Measurements from ENCODE around the gene GOLGA6L26.
"Not testable (repeated sequence)": the region's sequence is repeated elsewhere in the genome, so short reads cannot be mapped to it uniquely, and the experiment has no call there.

GOLGA6L26 gene, protein sequence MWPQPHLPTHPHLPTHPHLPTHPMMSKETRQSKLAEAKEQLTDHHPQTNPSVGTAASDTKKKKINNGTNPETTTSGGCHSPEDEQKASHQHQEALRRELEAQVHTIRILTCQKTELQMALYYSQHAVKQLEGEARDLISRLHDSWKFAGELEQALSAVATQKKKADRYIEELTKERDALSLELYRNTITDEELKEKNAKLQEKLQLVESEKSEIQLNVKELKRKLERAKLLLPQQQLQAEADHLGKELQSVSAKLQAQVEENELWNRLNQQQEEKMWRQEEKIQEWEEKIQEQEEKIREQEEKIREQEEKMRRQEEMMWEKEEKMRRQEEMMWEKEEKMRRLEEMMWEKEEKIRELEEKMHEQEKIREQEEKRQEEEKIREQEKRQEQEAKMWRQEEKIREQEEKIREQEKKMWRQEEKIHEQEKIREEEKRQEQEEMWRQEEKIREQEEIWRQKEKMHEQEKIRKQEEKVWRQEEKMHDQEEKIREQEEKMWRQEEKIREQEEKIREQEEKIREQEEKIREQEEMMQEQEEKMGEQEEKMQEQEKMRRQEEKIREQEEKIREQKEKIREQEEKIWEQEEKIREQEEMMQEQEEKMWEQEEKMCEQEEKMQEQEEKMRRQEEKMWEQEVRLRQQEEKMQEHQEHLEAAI

GRCh38 chr15:23334096-23334495 lies at the start of gene GOLGA6L26:
Gene GOLGA6L26, minus strand, starts transcription at chr15:23334196. Its CDS starts 61 bp downstream, at chr15:23334135.
- H3K27me3 Mint-ChIP-seq, ATAC-seq, H3K4me3 Mint-ChIP-seq, H3K9me3 Mint-ChIP-seq, H3K36me3 Mint-ChIP-seq, H3K4me1 Mint-ChIP-seq, H3K27ac Mint-ChIP-seq: not testable (repeated sequence)

DNA sequence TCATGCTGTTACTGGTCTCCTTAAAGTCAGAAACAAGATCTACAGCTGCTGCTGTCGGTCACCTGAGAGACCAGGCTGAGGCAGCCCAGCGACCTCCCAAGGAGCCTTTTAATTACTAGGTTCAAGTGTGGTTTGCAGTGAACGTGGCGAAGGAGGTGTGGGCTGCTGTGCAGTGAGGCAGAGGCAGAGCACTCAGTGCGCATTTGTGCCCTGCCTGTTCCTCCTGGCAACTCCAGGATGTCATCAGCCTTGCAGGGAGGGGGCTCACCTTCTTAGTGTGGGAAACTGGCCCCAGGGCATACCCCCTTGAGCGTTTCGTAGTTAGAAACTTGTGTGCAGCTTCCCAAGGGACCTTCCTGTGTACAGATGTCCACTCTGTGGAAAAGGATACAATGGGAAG lies 47.2 kb upstream of the GOLGA6L26 start:
- H3K27me3 Mint-ChIP-seq, H3K9me3 Mint-ChIP-seq, H3K4me3 Mint-ChIP-seq, H3K4me1 Mint-ChIP-seq, H3K36me3 Mint-ChIP-seq, H3K27ac Mint-ChIP-seq: not testable (repeated sequence)
- ATAC-seq: peak; percentile 42

DNA sequence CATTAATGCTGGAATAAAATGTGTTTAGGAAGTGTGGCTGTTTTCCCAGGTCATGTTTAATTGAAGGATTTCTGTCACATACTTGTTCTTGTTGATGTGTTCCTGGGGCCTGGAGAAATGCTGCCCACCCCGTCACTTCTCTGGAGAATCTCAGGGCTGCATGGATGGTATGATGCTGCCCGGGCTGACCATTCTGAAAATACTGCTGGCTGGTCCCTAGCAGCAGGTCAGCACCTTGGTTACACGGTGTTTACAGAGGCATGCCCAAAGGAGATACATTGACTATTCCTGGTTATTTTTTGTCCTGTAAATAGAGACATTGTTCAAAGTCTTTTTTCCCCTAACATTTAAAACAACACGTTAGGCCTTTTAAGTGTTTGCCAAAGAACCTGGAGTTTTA lies 46.7 kb upstream of the GOLGA6L26 start:
- not testable (repeated sequence) for H3K4me3 Mint-ChIP-seq, H3K27me3 Mint-ChIP-seq

GRCh38 chr15:23378946-23379345 lies 45.0 kb upstream of the GOLGA6L26 start:
- not testable (repeated sequence) for H3K27me3 Mint-ChIP-seq, H3K4me1 Mint-ChIP-seq, H3K27ac Mint-ChIP-seq, ATAC-seq, H3K4me3 Mint-ChIP-seq, H3K36me3 Mint-ChIP-seq, H3K9me3 Mint-ChIP-seq

More for the DNA sequence above, 46.7 kb upstream of the GOLGA6L26 start:
- not testable (repeated sequence) for H3K4me1 Mint-ChIP-seq, H3K9me3 Mint-ChIP-seq, ATAC-seq, H3K27ac Mint-ChIP-seq, H3K36me3 Mint-ChIP-seq

DNA sequence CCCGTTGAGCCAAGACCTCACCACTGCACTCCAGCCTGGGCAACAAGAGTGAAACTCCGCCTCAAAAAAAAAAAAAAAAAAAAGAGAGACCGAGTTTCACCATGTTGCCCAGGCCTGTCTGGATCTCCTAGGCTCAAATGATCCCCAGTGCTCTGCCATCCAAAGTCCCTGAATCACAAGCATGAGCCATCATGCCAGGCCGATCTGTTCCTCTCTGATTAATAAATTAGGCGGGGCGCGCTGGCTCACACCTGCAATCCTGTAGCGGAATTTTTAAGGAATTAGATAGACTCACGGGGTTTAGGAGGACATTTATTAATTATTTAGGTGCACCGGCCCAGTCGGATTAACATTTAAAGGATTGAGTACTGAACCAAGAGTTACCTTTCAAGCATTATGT lies 40.2 kb upstream of the GOLGA6L26 start:
- not testable (repeated sequence) for H3K4me3 Mint-ChIP-seq, H3K9me3 Mint-ChIP-seq, H3K4me1 Mint-ChIP-seq, H3K36me3 Mint-ChIP-seq, ATAC-seq, H3K27me3 Mint-ChIP-seq, H3K27ac Mint-ChIP-seq

DNA sequence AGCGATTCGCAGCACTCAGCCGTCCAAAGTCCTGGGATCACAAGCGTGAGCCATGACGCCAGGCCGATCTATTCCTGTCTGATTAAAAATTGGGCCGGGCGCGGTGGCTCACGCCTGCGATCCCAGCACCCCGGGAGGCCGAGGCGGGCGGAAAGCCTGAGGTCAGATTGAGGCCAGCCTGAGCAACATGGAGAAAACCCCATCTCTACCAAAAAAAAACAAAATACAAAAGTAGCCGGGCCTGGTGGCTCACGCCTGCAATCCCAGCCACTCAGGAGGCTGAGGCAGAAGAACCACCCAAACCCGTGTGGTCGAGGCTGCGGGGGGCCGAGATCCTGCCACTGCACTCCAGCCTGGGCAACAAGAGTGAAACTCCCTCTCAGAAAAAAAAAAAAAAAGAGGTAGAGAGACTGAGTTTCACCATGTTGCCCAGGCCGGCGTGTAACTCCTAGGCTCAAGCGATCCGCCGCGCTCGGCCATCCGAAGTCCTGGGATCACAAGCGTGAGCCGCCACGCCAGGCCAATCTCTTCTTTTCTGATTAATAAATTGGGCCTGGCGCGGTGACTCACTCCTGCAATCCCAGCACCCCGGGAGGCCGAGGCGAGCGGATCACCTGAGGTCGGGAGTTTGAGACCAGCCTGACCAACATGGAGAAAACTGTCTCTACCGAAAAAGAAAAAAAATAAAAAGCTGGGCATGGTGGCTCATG lies 39.0 kb upstream of the GOLGA6L26 start:
- H3K36me3 Mint-ChIP-seq, H3K4me3 Mint-ChIP-seq, H3K27me3 Mint-ChIP-seq, ATAC-seq, H3K9me3 Mint-ChIP-seq, H3K27ac Mint-ChIP-seq, H3K4me1 Mint-ChIP-seq: not testable (repeated sequence)

GRCh38 chr15:23372284-23372683 lies 38.3 kb upstream of the GOLGA6L26 start:
- no peaks in the 10 kb centered on the region for H3K27me3 Mint-ChIP-seq
- H3K9me3 Mint-ChIP-seq: no peaks in the 10 kb centered on the region
- no peaks in the 10 kb centered on the region for H3K4me1 Mint-ChIP-seq
- no peak overlapping the region for H3K4me3 Mint-ChIP-seq
- no peak overlapping the region for H3K27ac Mint-ChIP-seq
- ATAC-seq: no peak
- no peaks in the 10 kb centered on the region for H3K36me3 Mint-ChIP-seq

- H3K27me3 Mint-ChIP-seq, ATAC-seq, H3K9me3 Mint-ChIP-seq, H3K4me3 Mint-ChIP-seq, H3K4me1 Mint-ChIP-seq, H3K36me3 Mint-ChIP-seq, H3K27ac Mint-ChIP-seq: not testable (repeated sequence)
Observed at GRCh38 chr15:23371868-23372267, 37.9 kb upstream of the GOLGA6L26 start.

- ATAC-seq, H3K9me3 Mint-ChIP-seq, H3K27me3 Mint-ChIP-seq, H3K36me3 Mint-ChIP-seq, H3K4me3 Mint-ChIP-seq, H3K27ac Mint-ChIP-seq, H3K4me1 Mint-ChIP-seq: not testable (repeated sequence)
Observed at GRCh38 chr15:23371134-23371533, 37.1 kb upstream of the GOLGA6L26 start.

GRCh38 chr15:23370578-23370977 lies 36.6 kb upstream of the GOLGA6L26 start:
- Mint-ChIP-seq H3K9me3 (no peaks in the 10 kb centered on the region), H3K27ac (no peak overlapping the region), H3K4me3 (no peak overlapping the region), H3K27me3 (no peaks in the 10 kb centered on the region), H3K36me3 (no peaks in the 10 kb centered on the region), H3K4me1 (no peaks in the 10 kb centered on the region)
- ATAC-seq: no peak

GRCh38 chr15:23364261-23364660 lies 30.3 kb upstream of the GOLGA6L26 start:
- H3K4me1 Mint-ChIP-seq, H3K27ac Mint-ChIP-seq, H3K9me3 Mint-ChIP-seq, H3K36me3 Mint-ChIP-seq, H3K4me3 Mint-ChIP-seq, H3K27me3 Mint-ChIP-seq, ATAC-seq: not testable (repeated sequence)

GRCh38 chr15:23362622-23363021 lies 28.6 kb upstream of the GOLGA6L26 start:
- not testable (repeated sequence) for H3K9me3 Mint-ChIP-seq, H3K36me3 Mint-ChIP-seq, H3K4me3 Mint-ChIP-seq, ATAC-seq, H3K27ac Mint-ChIP-seq, H3K27me3 Mint-ChIP-seq, H3K4me1 Mint-ChIP-seq

DNA sequence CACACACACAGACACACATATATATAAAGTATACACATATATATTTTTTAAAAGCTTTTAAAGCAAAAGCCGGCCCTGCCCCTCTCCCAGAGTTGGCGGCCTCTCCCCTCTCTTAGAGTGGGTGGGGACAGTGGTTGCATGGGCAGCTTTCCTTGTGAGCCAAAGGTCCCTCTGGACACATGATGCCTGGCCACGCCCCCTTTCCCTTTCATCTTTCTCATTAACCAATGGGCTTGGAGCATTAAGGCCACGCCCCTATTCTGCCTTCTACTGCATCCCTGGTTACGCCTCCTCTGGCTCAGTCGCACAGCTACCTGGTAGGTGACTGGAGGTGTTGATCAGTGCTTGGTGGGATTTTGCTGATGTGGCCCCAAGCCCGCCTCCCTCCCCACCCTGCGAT lies 20.5 kb upstream of the GOLGA6L26 start, which contains the start of gene GOLGA8S:
GOLGA8S (plus strand) TSS at position 301 of the 400 bp plus-strand sequence; CDS start at position 363, 62 bp downstream.
- ATAC-seq, H3K4me1 Mint-ChIP-seq, H3K4me3 Mint-ChIP-seq, H3K36me3 Mint-ChIP-seq, H3K27me3 Mint-ChIP-seq, H3K27ac Mint-ChIP-seq, H3K9me3 Mint-ChIP-seq: not testable (repeated sequence)

DNA sequence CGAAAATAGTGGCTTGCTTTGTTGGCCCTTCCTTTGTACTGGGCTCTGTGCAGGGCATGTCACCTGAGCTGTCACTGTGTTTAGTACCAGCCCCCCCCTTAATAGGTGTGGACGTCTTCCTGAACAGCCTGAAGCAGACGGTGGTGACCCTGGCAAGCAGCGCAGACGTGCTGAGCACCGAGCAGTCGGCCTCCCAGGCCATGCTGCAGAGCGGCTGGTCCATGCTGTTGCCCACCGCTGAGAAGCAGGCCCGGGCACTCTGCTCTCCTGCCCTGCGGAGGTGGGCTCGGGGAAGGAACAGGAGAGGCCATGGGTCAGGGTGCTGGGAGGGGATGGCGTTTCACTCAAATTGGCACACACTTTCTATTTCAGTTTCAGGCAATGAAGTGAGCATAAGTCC lies 22.8 kb downstream of the GOLGA6L26 start:
- H3K27me3 Mint-ChIP-seq, H3K27ac Mint-ChIP-seq, H3K9me3 Mint-ChIP-seq, H3K4me3 Mint-ChIP-seq, ATAC-seq: not testable (repeated sequence)
- peaks cover 21% of the 10 kb centered on the region for H3K4me1 Mint-ChIP-seq
- peaks cover 49% of the 10 kb centered on the region for H3K36me3 Mint-ChIP-seq

GRCh38 chr15:23305921-23306320 lies 28.1 kb downstream of the GOLGA6L26 start:
- H3K27me3 Mint-ChIP-seq, H3K9me3 Mint-ChIP-seq, ATAC-seq, H3K4me3 Mint-ChIP-seq, H3K27ac Mint-ChIP-seq: not testable (repeated sequence)
- peaks cover 47% of the 10 kb centered on the region for H3K36me3 Mint-ChIP-seq
- peaks cover 43% of the 10 kb centered on the region for H3K4me1 Mint-ChIP-seq

DNA sequence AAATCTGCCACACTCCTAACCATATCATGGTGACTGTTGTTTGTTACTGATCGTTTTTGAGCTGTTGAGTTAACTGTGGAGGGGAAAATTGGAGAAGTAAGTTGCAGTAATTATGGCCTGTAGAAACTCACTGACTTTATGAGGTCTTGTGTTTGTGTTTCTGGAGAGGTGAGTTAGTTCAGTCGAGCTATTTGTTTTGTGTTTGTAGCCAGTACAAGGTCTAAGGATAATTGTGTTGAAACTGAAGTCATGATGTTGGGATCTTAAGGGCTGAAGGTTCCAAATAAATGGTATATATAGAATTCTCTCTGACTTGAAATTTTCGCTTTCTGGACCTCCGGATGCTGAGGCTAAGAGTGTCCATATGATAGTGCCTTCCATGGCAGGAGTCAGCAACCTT lies 29.2 kb downstream of the GOLGA6L26 start:
- peaks cover 39% of the 10 kb centered on the region for H3K4me1 Mint-ChIP-seq
- H3K9me3 Mint-ChIP-seq, ATAC-seq, H3K27me3 Mint-ChIP-seq: not testable (repeated sequence)
- peak overlapping the region; percentile 86 for H3K27ac Mint-ChIP-seq
- peak overlapping the region; percentile 85 for H3K4me3 Mint-ChIP-seq
- peaks cover 38% of the 10 kb centered on the region for H3K36me3 Mint-ChIP-seq

Measured in stimulated activated memory B cell treated with anti-CD40 and anti-IgM and Interleukin-4, amounts not matched to agents 10 μg/mL and 1 μg/mL and 100 μg/mL, for 72 hours (primary cell).